Type B pancreatic cell (in vitro differentiated cells): ENCODE results near the gene TMED5. TPM values are rescaled to one million over a fixed set of nuclear protein-coding genes. Genes with fewer than 3 reads are reported as not detected.

Source experiments
- DNase-seq: peaks from one replicate; pipeline ENCODE4 v3.0.0; 2021; ENCODE audit warnings: mixed read lengths; ENCODE audit not compliant: unreplicated experiment; ENCODE audit errors: extremely low spot score
- H3K27ac Mint-ChIP-seq: 2 replicates; pipeline ENCODE4 v1.8.0; 2021; ENCODE audit warnings: mild to moderate bottlenecking, mixed read lengths
- H3K27me3 Mint-ChIP-seq: 2 replicates; pipeline ENCODE4 v1.8.0; 2021; ENCODE audit warnings: mixed read lengths
- H3K36me3 Mint-ChIP-seq: 2 replicates; pipeline ENCODE4 v1.8.0; 2021; ENCODE audit warnings: mixed read lengths
- H3K4me1 Mint-ChIP-seq: one replicate; pipeline ENCODE4 v1.8.0; 2021; ENCODE audit warnings: mixed read lengths; ENCODE audit not compliant: unreplicated experiment
- H3K4me3 Mint-ChIP-seq: 2 replicates; pipeline ENCODE4 v1.8.0; 2021; ENCODE audit warnings: mild to moderate bottlenecking, mixed read lengths
- H3K9me3 Mint-ChIP-seq: 2 replicates; pipeline ENCODE4 v1.8.0; 2021; ENCODE audit warnings: mixed read lengths
- CTCF ChIP-seq: fragments of 200-600 bp; sonication (generic); conservative IDR thresholded peaks from 2 replicates; pipeline ENCODE4 v1.5.0; 2021; ENCODE audit warnings: antibody characterized with exemption, mild to moderate bottlenecking
- total RNA-seq: library from RNA; stranded (reverse); gene quantifications from 2 replicates; pipeline ENCODE4 v1.2.1, GENCODE V29; 2021; ENCODE audit warnings: low replicate concordance

The TMED5 gene
- total RNA-seq, 1 donor from 2014 or later, result 36.8 TPM

- no peak for TF ChIP-seq CTCF
- H3K4me1 Mint-ChIP-seq, result no peaks in the 10 kb centered on the region
- H3K27me3 Mint-ChIP-seq, result no peaks in the 10 kb centered on the region
- H3K4me3 Mint-ChIP-seq, result no peak overlapping the region
- H3K9me3 Mint-ChIP-seq, result no peaks in the 10 kb centered on the region
- no peak for DNase-seq
- peaks cover 27% of the 10 kb centered on the region for H3K36me3 Mint-ChIP-seq
- H3K27ac Mint-ChIP-seq, result no peak overlapping the region
These were observed 38.1 kb downstream of the TMED5 start for GRCh38 chr1:93142161-93142560.

GRCh38 chr1:93140106-93140505 is 40.1 kb downstream of the TMED5 start:
- Mint-ChIP-seq H3K27ac (no peak overlapping the region), H3K36me3 (peaks cover 29% of the 10 kb centered on the region), H3K4me3 (no peak overlapping the region), H3K9me3 (no peaks in the 10 kb centered on the region), H3K27me3 (no peaks in the 10 kb centered on the region), H3K4me1 (no peaks in the 10 kb centered on the region)
- no peak for DNase-seq
- TF ChIP-seq CTCF, result no peak

GRCh38 chr1:93137604-93138292 is 42.5 kb downstream of the TMED5 start:
- no peaks in the 10 kb centered on the region for H3K4me1 Mint-ChIP-seq
- no peak for TF ChIP-seq CTCF
- H3K4me3 Mint-ChIP-seq, result no peak overlapping the region
- H3K36me3 Mint-ChIP-seq, result peaks cover 28% of the 10 kb centered on the region
- no peak for DNase-seq
- H3K27ac Mint-ChIP-seq, result no peak overlapping the region
- no peaks in the 10 kb centered on the region for H3K27me3 Mint-ChIP-seq
- H3K9me3 Mint-ChIP-seq, result no peaks in the 10 kb centered on the region

- peaks cover 23% of the 10 kb centered on the region for H3K36me3 Mint-ChIP-seq
- H3K4me1 Mint-ChIP-seq, result no peaks in the 10 kb centered on the region
- no peak overlapping the region for H3K4me3 Mint-ChIP-seq
- no peak overlapping the region for H3K27ac Mint-ChIP-seq
- TF ChIP-seq CTCF, result no peak
- H3K9me3 Mint-ChIP-seq, result no peaks in the 10 kb centered on the region
- no peaks in the 10 kb centered on the region for H3K27me3 Mint-ChIP-seq
- DNase-seq, result no peak
These were observed 43.8 kb downstream of the TMED5 start for GRCh38 chr1:93136445-93136844.

- no peak for DNase-seq
- Mint-ChIP-seq H3K27me3 (no peaks in the 10 kb centered on the region), H3K27ac (no peak overlapping the region), H3K4me1 (no peaks in the 10 kb centered on the region), H3K36me3 (peaks cover 9% of the 10 kb centered on the region), H3K4me3 (no peak overlapping the region), H3K9me3 (no peaks in the 10 kb centered on the region)
- TF ChIP-seq CTCF, result no peak
These were observed 47.6 kb downstream of the TMED5 start for GRCh38 chr1:93132638-93133037.
